ENCODE measurements around the gene NSG2. TPM values are rescaled to one million over a fixed set of nuclear protein-coding genes. Genes with fewer than 3 reads are reported as not detected.
"Not testable (repeated sequence)": the region's sequence is repeated elsewhere in the genome, so short reads cannot be mapped to it uniquely, and the experiment has no call there.

Gene NSG2
- total RNA-seq, 4 donors from 2014 or later, result 3.4 to 5.4 (median 3.9) TPM

DNA sequence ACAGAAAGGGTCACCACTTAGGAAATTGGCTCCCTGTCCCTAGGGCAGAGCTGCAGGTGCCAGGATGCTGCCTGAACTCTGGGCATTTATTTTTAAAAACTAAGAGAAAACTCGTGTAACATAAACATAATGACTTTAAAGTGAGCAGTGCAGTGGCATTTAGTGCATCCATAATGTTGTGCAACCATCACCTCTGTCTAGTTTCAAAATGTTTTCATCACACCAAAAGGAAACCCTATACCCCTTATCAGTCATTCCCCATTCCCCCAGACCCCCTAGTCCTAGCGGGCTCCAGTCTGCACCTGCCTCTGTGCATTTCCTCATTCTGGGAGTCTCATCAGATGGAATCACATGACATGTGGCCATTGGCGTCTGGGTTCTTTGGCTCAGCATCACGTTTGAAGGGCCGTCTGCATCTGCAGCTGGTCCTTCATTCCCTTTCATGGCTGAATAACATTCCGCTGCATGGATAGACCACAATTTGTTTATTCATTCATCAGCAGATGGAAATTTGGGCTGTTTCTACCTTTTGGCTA lies 55.8 kb downstream of the NSG2 start:
- WGBS, result 56% methylated on average over 6 of the region's 6 CpGs

DNA sequence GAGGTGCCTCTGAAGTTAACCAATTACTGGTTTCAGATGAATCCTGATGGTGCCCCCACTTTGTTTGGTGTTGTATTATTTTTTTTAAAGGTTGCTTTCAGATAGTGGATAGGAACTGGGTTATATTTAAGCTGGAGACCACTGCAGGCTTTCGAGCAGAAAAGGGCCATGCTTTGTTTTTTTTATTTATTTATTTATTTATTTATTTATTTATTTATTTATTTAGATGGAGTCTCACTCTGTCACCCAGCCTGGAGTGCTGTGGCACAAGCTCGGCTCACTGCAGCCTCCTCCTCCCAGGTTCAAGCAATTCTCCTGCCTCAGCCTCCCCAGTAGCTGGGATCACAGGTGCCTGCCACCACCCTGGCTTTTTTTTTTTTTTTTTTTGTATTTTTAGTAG lies 57.1 kb downstream of the NSG2 start:
- intact Hi-C loops (cut with DNase I); H3K27ac ChIP-seq (replicated peaks in 1 of 4); H3K9me3 ChIP-seq; H3K4me3 ChIP-seq; DNase-seq (ENCODE audit: extremely low spot score); H3K4me1 ChIP-seq; H3K36me3 ChIP-seq: not testable (repeated sequence)
- peaks cover 0 to 10% (median 0%) of the 10 kb centered on the region in 4 donors for H3K27me3 ChIP-seq
- 90% methylated on average over 2 of the region's 2 CpGs for WGBS

More for the DNA sequence above, 55.8 kb downstream of the NSG2 start:
- Histone ChIP-seq H3K27ac (replicated peaks in 1 of 4) (no peak overlapping the region), H3K27me3 (peaks cover 0 to 3% (median 0%) of the 10 kb centered on the region in 4 donors), H3K4me1 (no peaks in the 10 kb centered on the region), H3K36me3 (no peaks in the 10 kb centered on the region), H3K4me3 (no peak overlapping the region), H3K9me3 (no peaks in the 10 kb centered on the region)
- intact Hi-C loops (cut with DNase I), result no loop called here
- DNase-seq (ENCODE audit: extremely low spot score), result no peak
- TF ChIP-seq, protein P1, sequence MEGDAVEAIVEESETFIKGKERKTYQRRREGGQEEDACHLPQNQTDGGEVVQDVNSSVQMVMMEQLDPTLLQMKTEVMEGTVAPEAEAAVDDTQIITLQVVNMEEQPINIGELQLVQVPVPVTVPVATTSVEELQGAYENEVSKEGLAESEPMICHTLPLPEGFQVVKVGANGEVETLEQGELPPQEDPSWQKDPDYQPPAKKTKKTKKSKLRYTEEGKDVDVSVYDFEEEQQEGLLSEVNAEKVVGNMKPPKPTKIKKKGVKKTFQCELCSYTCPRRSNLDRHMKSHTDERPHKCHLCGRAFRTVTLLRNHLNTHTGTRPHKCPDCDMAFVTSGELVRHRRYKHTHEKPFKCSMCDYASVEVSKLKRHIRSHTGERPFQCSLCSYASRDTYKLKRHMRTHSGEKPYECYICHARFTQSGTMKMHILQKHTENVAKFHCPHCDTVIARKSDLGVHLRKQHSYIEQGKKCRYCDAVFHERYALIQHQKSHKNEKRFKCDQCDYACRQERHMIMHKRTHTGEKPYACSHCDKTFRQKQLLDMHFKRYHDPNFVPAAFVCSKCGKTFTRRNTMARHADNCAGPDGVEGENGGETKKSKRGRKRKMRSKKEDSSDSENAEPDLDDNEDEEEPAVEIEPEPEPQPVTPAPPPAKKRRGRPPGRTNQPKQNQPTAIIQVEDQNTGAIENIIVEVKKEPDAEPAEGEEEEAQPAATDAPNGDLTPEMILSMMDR (IDR thresholded peaks at IDR 0.05), result no peak
- no peak for TF ChIP-seq POLR2A (IDR thresholded peaks at IDR 0.05; ENCODE audit: low read depth)
- TF ChIP-seq EP300 (IDR thresholded peaks at IDR 0.05), result no peak
- TF ChIP-seq POLR2AphosphoS5 (IDR thresholded peaks at IDR 0.05), result no peak

DNA sequence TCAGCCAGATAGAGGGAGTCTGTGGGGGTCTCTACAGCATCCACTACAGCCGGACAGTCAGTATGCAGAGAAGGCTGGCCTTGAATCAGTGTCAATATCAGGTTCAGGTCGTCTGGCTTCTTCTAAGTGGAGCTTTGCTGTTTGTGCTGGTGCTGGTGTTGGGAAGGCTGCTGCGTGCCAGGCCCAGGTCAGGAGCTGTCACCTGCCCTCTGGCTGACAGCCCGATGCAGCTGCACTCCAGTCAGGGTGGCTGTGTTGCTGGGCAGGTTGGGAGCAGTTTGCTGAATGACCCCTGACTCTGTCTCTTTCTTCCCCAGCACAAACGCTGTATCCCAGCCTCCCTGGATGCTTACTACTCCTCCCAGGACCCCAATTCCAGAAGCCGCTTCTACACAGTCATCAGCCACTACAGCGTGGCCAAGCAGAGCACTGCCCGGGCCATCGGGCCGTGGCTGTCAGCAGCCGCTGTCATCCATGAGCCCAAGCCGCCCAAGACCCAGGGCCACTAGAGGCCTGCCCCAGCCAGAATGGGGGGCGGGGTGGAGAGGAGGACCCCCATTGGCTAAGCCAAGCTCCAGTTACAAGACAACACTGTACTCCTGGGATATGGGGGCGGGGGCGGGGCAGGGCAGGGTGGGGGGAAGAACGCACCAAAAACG lies 61.6 kb downstream of the NSG2 start:
- intact Hi-C loops (cut with DNase I), result no loop called here
- TF ChIP-seq POLR2A (IDR thresholded peaks at IDR 0.05; ENCODE audit: low read depth) (no peak), POLR2AphosphoS5 (IDR thresholded peaks at IDR 0.05) (no peak), EP300 (IDR thresholded peaks at IDR 0.05) (no peak)
- TF ChIP-seq, protein P1 (IDR thresholded peaks at IDR 0.05), result no peak
- WGBS, result 66% methylated on average over 17 of the region's 17 CpGs
- no peaks in the 10 kb centered on the region for H3K9me3 ChIP-seq
- H3K4me3 ChIP-seq, result no peak overlapping the region
- H3K4me1 ChIP-seq, result no peaks in the 10 kb centered on the region
- DNase-seq (ENCODE audit: extremely low spot score), result no peak
- peaks cover 0 to 16% (median 0%) of the 10 kb centered on the region in 4 donors for H3K27me3 ChIP-seq
- H3K36me3 ChIP-seq, result no peaks in the 10 kb centered on the region
- no peak overlapping the region for H3K27ac ChIP-seq (replicated peaks in 1 of 4)

DNA sequence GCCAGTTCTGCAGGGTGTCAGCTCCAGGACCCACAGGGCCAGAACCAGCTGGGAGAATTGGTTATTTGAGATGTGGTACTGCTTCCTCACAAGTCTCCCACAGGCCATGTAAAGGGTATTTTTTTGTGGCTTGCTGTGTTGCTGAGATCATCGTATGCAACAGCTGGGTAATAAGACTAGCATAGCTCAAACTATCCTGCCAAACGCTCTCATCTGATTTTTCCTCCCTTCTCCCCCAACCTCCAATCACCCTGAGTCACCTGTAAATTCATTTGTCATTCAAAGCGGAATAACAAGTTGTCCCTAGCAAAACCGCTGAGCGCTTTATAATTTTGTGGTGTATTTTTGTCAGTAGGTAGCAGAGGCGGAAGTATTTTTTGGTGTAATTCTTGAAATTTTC lies 63.2 kb downstream of the NSG2 start:
- Histone ChIP-seq H3K4me1 (no peaks in the 10 kb centered on the region), H3K4me3 (no peak overlapping the region), H3K36me3 (no peaks in the 10 kb centered on the region), H3K27ac (replicated peaks in 1 of 4) (no peak overlapping the region), H3K27me3 (peaks cover 0 to 16% (median 0%) of the 10 kb centered on the region in 4 donors), H3K9me3 (no peaks in the 10 kb centered on the region)
- WGBS, result 87% methylated on average over 6 of the region's 6 CpGs
- TF ChIP-seq POLR2AphosphoS5 (IDR thresholded peaks at IDR 0.05) (no peak), EP300 (IDR thresholded peaks at IDR 0.05) (no peak), POLR2A (IDR thresholded peaks at IDR 0.05; ENCODE audit: low read depth) (no peak)
- TF ChIP-seq, protein P1 (IDR thresholded peaks at IDR 0.05), result no peak
- intact Hi-C loops (cut with DNase I), result no loop called here
- no peak for DNase-seq (ENCODE audit: extremely low spot score)

DNA sequence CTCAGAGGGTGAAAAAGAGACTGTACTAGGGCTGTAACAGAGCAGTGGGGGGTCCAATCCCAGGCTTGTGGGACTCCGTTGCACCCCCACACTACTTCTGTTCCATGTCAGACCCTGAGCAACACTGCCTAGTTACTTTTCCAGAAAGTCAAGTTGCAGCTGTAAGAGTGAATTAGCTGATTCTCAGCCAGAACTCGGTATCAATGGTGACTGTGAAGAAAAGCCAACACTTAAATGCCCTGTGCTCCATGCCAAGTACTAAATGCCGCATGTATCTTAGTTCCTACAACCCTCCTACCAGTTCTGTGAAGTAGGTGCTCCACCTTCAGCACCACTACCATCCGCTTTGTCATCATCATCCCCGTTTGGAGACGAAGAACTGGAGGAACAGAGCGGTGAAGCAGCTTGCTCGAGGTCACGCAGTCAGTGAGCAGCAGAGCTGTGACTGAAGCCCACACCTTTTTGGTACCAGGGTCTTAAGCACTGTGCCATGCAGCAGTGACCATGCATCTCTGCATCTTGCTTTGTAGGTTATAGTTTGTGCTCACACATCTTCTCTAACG lies 64.3 kb downstream of the NSG2 start:
- Histone ChIP-seq H3K27me3 (peaks cover 0 to 16% (median 0%) of the 10 kb centered on the region in 4 donors), H3K4me1 (no peaks in the 10 kb centered on the region), H3K36me3 (no peaks in the 10 kb centered on the region), H3K9me3 (no peaks in the 10 kb centered on the region), H3K27ac (replicated peaks in 1 of 4) (no peak overlapping the region), H3K4me3 (no peak overlapping the region)
- intact Hi-C loops (cut with DNase I), result no loop called here
- DNase-seq (ENCODE audit: extremely low spot score), result no peak
- TF ChIP-seq POLR2A (IDR thresholded peaks at IDR 0.05; ENCODE audit: low read depth) (no peak), EP300 (IDR thresholded peaks at IDR 0.05) (no peak), POLR2AphosphoS5 (IDR thresholded peaks at IDR 0.05) (no peak)
- TF ChIP-seq, protein P1 (IDR thresholded peaks at IDR 0.05), result no peak
- WGBS, result 90% methylated on average over 10 of the region's 10 CpGs

Data from esophagus muscularis mucosa (tissue), 4 donors.